GM18502 (cell line): ENCODE results near the gene FBXL4.
"Not testable (repeated sequence)": the region's sequence is repeated elsewhere in the genome, so short reads cannot be mapped to it uniquely, and the experiment has no call there.

Experiments
- ATAC-seq: cut with Tn5 transposase; IDR thresholded peaks from one replicate; pipeline ENCODE4 v1.9.1; 2021; ENCODE audit warnings: mild to moderate bottlenecking; ENCODE audit not compliant: unreplicated experiment, poor library complexity

The FBXL4 gene

GRCh38 chr6:98946266-98946878 is 1.4 kb downstream of the FBXL4 start:
- no peak for ATAC-seq

DNA sequence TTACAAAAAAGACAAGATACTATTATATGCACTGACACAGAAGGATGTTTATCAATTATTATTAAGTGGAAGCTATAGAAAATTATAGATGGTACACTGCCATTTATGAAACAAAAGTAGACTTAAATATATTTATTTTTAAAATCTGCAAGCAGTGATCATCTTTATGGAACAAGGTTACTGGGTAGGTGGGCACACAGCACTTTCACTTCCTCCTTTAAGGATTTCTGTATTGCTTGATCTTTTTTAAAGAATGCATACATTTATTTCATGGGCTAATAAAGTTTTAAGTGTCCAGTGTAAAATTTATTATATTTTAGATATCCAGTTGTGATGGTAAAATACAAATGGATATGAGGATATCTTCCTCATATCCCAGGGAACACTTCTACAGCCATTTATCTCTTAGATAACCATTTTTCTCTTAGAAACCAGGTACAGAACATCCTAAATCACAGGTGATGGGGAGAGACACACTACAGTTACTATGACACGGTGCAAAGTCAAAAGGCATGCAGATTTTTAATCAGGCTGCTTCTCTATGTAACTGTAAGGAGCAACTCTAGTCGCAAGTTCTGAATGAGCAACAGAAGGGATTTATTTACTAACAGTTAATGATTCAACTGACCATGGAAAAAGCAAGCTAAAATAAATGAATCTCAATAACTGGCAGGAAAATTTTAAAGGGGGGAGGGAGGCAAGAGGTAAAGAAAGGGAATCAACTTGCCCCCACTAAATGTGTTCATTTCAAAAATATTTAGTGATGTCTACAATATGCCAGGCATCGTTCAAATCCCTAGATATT is 2.2 kb downstream of the FBXL4 start:
- no peak for ATAC-seq

GRCh38 chr6:98944598-98945081 is 3.1 kb downstream of the FBXL4 start:
- ATAC-seq = no peak

- ATAC-seq = no peak
Measured at GRCh38 chr6:98944168-98944567, 3.6 kb downstream of the FBXL4 start.

- no peak for ATAC-seq
Measured at GRCh38 chr6:98942263-98942803, 5.4 kb downstream of the FBXL4 start.

GRCh38 chr6:98941319-98941718 is 6.4 kb downstream of the FBXL4 start:
- ATAC-seq = no peak

DNA sequence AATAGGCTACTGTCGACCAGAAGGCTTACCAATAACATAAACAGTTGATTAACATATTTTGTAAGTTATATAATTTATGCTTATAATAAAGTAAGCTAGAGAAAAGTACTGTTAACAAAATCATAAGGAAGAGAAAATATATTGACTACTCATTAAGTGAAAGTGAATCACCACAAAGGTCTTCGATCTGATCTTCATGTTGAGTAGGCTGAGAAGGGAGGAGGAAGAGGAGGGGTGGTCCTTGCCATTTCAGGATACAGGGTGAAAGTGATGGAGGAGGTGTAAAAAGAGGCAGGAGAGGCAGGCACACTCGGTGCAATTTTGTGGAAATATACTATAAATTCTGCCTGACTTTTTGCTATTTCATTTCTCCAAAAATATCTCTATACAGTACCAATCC is 10.4 kb downstream of the FBXL4 start:
- ATAC-seq = no peak

- ATAC-seq = no peak
Measured at GRCh38 chr6:98932381-98932780, 15.4 kb downstream of the FBXL4 start.

DNA sequence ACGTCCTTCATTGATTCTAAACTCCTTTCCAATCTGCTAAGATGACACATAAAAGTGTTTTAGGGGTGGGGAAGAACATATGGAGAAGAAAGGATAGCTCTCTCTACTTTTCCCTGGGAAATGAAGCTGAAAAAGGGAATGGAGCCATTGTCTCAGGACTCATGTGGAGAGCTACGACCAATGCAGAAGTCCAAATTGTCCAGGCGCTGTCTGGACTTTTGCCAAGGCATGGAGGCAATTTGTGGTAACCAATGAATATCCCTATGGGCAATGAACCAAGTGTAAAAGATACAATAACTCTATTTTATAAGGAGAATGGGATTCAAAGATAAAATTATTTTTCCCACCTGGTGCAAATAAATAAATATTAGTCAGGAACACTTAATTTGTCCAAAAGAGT is 16.1 kb downstream of the FBXL4 start:
- no peak for ATAC-seq

GRCh38 chr6:98929498-98930060 is 18.2 kb downstream of the FBXL4 start:
- ATAC-seq = peak; percentile 42

GRCh38 chr6:98928688-98929087 is 19.1 kb downstream of the FBXL4 start:
- ATAC-seq = no peak

DNA sequence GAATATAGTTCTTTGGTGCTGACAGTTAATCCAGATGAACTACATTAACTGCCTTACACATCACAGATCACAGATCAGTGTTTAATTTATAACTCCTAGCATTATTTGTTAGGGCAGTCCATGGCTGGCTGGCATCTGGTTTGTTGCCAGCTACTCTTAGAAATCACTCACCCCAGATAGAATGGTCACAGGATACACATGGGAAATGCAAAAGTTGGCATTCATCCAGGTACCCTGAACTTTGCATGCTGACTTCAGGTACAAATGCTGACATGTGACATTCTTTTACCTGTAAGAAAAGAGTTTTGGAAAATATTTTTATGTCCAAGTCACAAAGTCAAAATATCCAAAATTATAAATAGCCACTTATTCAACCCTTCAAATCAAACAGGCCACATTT is 20.2 kb downstream of the FBXL4 start:
- ATAC-seq = no peak

- ATAC-seq = no peak
Measured at GRCh38 chr6:98925831-98926230, 21.9 kb downstream of the FBXL4 start.

- ATAC-seq = no peak
Measured at GRCh38 chr6:98924647-98925046, 23.1 kb downstream of the FBXL4 start.

DNA sequence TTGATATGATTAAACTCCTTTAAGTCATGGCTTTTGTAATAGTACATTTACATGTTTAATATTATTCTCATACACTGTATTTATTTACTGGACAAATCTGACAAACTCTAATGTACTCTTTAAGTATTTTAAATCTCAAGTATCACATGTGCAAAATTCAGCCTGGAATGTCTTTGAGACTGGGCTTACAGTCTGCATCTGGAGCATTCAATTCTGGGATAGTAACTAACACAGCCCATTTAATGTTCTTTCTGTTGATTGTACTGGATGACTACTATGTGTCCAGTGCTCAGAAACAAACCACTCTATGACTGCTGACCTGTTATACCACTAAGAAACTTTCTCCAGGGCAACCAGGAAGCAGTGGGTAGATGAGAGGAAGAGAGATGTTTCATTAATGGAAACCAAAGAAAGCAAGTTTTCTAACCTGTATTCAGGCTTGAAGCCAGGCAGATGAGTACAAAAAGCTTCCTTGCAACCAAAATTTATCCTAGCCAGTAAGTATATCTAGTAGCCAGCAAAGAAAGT is 26.8 kb downstream of the FBXL4 start:
- peak; percentile 84 for ATAC-seq

- not testable (repeated sequence) for ATAC-seq
Measured at GRCh38 chr6:98910946-98911345, 36.8 kb downstream of the FBXL4 start.

DNA sequence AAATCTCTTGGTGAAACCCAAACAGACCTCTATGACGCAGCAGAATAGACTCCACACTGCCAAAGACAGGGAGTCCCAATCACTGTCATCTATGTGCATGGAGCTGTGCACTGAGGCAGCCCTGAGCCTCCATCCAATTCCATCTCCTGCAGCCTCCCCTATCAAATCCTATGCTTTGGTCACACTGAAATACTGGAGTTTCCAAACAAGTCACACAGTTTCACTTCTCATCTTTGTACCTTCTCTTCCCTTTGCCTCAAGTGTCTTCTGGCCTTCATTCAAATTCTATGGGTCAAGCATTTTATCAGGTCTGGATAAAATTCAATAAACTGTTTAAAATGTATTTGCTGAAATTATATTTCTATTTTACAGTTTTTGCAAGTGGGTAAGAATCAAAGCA is 38.5 kb downstream of the FBXL4 start:
- ATAC-seq = no peak

DNA sequence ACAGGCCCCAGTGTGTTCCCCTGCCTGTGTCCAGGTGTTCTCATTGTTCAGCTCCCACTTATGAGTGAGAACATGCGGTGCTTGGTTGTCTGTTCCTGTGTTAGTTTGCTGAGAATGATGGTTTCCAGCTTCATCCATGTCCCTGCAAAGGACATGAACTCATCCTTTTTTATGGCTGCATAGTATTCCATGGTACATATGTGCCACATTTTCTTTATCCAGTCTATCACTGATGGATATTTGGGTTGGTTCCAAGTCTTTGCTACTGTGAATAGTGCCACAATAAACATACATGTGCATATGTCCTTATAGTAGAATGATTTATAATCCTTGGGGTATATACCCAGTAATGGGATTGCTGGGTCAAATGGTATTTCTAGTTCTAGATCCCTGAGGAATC is 41.4 kb downstream of the FBXL4 start:
- not testable (repeated sequence) for ATAC-seq

DNA sequence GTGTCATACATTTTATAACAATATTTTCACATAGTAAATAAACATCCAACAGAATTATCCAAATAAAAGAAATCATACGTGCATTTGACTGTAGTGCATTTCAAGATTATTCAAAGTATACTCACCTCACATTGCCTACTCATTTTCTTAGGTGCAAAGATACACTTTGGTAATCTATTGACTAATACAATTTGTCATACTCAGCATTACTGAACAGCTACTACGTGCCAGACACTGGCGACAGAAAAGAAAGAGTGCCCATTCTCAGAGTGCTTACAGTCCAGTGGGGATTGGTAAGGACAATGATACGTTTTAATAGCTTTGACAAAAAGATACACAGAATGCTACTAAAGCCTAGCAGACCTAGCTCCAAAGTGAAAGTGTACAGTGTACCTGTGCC is 42.0 kb downstream of the FBXL4 start:
- no peak for ATAC-seq

DNA sequence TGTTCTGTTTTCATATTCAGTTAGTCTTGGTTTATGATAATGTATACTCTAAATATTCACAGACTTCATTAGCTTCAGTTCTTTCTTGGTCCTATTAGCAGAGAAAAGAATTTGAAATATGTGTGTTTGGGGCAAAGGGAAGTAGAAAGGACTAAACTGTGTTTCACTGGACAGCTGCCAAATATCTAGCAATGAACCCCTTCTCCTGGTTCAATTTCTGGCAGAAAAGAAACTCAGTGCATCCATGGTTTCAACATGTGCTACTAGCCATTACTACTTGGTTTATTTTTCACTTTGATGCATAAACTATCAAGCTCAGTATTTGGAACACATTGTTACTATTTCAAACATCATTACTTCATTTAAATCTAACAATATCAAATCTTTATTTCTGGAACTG is 43.6 kb downstream of the FBXL4 start:
- no peak for ATAC-seq

DNA sequence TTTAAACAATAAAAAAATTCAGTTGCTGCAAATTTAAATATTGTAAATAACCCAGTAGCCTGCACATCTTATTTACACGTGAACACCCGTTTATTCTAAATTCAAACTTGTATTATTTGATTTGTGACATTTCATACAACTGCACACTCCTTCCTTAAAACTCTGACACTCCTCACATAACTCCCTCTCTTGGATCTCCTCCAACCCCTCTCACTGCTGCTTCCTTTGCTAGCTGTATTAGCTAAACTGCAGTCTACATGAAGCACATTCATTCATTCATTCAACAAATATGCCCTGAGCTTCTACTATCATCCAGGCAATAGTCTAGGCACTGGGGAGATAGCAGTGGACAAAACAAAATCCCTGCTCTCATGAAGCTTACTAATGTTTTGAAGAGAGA is 47.0 kb downstream of the FBXL4 start:
- ATAC-seq = no peak
